Measurements from ENCODE around the gene FAM222A.

The FAM222A gene

GRCh38 chr12:109762071-109762672 lies 48.5 kb downstream of the FAM222A start:
- no peak for DNase-seq

DNA sequence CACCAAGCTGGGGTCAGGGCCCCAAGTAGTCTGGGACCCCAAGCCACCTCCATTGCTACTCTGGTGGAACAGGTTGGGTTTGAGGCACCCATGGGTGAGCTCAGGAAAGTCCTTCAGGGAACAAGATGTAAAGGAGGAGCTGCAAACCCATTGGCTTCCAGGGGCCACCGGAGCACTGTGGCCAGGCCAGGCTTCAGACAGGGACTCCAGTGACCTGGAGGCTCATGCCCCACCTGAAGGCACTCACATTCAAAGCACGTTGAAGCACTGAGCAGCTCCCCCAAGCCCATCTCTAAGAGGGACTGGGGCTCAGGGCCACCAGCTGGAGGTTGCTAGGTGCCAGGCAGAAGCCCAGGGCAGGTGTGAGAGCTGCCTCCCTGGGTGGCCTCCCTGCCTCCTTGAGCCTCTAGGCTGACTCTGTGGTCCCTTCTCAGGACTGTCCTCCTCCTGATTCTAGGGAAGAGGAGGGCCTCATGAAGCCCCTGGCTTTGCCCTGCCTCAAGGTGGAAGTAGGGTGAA lies 49.1 kb downstream of the FAM222A start:
- no peak for DNase-seq

GRCh38 chr12:109763201-109763841 lies 49.7 kb downstream of the FAM222A start:
- DNase-seq: no peak

DNA sequence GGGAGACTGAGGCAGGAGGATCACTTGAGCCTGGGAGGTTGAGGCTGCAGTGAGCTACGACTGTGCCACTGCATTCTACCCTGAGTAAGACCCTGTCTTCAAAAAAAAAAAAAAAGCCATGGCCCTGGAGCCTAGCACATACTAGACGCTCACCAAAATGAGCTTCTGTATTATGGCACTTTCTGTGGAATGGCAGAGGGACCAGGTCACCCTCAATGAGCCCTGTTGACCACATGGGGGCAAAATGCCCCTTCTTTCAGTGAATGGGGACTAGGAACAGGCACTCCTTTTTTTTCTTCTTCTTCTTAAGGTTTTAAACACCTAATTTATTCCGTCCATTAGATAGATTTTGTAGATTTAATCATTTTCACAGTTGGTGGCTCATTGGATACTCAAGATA lies 50.5 kb downstream of the FAM222A start:
- DNase-seq: no peak

DNA sequence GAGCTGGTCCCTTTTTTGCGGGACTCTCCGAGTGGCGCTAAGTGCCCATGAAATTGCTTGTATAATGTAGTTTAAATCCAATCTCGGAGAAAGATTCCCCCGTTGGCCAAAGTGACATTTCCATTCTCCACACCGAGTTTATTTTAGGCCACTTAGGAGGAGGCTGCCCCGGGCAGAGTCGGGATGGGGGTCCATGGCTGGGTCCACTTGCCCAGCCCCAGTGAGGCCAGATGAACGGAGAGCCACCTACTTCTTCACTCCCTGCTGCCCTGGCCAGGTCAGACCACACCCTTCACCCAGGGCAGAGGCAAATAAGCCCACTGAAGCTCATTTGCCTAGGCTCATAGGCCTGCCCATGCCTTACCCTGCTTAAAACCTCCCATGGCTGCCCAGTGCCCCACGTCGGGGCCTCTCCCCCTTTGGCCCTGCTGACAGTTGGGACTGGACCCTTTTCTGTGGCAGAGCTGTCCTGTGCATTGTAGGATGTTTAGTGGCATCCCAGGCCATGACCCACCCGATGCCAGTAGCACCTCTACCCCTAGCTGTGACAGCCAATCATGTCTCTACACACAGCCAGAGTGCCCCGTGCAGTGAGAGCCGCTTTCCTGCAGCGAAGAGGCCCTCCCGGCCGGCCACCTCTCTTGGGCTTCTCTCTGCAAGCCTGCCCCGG lies 51.3 kb downstream of the FAM222A start:
- no peak for DNase-seq

DNA sequence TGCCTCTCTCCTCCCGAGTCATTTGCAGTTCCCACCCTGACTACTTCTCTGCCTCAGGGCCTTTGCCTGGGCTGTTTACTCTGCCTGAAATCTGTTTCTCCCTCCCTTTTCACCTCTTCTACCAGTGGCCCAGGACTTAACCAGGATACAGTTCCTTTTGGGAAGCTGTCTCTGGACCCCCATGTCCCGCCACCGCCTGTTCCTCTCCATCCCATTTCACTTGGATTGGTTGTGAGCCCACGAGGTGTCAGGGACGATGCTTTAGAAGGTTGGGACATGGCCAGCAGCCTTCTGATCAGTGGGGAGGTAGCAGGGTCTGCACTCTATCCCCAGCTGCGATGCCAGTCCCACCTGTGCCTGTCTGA lies 51.8 kb downstream of the FAM222A start:
- no peak for DNase-seq

DNA sequence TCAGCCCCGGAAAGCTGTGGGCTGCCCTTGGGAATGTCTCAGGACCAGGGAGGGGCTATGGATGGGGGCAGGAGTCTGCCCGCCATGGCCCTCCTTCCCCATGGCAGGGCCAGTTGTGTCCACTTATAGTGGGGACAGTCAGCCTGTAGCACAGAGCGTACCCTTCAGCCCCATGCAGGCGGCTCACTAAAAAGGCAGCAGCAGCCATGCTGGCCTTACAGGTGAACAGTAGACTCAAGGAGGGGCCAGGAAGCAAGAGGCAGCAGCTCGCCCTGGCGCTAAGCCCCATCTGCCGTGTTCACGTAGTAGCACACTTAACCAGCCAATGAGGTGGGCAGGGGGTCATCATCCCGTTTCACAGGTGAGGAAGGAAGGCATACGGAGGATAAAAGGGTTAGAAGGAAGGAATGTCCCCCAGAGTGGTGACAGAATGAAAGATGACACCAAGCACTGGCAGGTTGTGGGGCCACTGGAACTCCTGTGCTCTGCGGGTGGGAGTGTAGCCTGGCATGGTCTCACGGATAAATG lies 52.7 kb downstream of the FAM222A start:
- DNase-seq: no peak

- DNase-seq: no peak
Observed at GRCh38 chr12:109767456-109767855, 53.8 kb downstream of the FAM222A start.

DNA sequence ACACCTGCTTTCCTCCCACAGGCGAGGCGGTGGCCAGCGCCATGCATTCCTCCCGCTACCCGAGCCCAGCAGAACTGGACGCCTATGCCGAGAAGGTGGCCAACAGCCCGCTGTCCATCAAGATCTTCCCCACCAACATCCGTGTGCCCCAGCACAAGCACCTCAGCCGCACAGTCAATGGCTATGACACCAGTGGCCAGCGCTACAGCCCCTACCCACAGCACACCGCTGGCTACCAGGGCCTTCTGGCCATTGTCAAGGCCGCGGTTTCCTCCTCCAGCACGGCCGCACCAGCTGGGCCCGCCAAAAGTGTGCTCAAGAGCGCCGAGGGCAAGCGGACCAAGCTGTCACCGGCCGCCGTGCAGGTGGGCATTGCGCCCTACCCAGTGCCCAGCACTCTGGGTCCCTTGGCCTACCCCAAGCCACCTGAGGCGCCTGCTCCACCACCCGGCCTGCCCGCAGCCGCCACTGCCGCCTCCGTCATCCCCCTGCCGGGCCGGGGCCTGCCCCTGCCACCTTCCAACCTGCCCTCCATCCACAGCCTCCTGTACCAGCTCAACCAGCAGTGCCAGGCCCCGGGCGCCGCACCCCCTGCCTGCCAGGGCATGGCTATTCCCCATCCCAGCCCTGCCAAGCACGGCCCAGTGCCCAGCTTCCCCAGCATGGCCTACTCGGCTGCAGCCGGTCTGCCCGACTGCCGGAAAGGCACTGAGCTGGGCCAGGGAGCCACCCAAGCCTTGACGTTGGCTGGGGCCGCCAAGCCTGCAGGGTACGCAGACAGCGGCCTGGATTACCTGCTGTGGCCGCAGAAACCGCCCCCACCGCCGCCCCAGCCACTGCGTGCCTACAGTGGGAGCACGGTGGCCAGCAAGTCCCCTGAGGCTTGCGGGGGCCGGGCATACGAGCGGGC lies 54.6 kb downstream of the FAM222A start:
- no peak for DNase-seq

- DNase-seq: no peak
Observed at GRCh38 chr12:109768901-109769670, 55.5 kb downstream of the FAM222A start.

- DNase-seq: no peak
Observed at GRCh38 chr12:109770104-109770860, 56.7 kb downstream of the FAM222A start.

DNA sequence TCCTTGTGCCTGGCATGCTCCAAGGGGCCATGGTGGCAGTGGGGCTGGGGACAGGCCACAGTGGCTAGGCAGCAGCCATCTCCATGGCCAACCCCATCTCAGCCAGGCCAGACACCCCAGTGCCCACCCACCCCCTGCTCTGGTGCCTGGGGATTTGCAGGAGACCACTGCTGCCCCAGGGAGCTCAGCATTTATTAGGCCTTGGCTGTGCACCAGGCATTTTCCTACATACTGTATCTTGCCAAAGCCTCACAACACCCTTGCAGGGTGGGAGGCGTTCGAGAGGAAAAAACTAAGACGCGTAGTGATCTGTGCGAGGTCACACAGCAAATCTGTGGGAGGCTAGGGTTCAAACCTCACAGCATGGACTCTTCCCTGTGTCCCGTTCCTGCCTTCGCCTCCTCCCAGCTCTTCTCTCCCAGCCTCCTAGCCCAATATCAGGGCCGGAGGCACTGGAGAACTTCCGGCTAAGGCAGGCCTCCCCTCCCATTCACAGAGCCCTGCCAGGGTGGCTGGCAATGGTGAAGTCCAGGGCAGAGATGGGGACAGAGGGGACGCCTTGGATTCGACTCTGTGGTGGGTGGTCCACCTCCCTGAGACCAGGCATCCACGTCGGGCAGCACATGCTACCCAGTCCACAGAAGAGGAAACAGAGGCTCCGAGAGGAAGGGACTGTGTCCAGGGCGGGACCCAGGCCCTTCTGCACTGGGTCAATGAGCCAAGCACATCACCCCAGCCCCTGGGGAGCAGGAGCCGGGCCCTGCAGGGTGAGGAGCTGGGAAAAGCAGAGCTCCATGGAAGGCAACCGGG lies 57.4 kb downstream of the FAM222A start:
- DNase-seq: no peak

DNA sequence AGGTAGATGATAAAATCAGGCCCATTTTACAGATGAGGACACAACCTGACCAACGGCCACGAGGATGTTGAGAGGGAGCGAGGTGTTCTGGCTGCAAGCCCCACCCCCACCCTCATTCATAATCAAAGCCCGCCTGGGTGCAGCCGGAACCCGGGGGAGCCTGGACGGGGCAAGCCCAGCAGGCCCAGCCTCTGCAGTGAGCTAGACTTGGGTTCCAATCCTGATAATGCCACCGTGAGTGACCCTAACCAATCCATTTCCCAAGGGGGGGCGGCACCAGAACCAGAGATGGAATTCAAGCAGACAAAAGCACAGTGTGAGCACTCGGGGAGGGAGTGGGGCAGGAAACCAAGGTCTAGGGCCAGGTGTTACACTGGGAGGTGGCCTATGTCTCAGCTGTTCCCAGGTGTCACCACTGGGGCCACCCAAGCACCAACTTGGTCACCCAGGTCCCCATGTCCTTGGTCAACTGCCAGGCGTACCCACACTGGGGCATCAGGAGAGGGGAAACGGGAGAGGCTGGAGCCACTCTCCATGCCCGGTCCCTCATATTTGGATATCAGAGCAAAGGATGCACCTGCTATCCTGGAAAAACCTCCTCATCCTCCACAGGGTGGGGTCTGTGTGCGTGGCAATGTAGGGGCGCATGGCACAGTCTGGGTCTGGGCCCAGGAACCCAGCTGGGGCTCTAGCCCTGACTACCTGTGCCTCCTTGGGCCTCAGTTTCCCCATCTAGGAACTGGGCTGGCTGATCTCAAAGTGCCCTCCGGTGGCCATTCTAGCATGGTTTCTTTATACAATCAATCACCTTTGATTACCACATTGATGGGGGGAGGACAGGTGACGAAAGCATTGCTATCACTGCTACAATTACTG lies 58.4 kb downstream of the FAM222A start:
- DNase-seq: no peak

- no peak for DNase-seq
Observed at GRCh38 chr12:109772622-109773321, 59.1 kb downstream of the FAM222A start.

DNA sequence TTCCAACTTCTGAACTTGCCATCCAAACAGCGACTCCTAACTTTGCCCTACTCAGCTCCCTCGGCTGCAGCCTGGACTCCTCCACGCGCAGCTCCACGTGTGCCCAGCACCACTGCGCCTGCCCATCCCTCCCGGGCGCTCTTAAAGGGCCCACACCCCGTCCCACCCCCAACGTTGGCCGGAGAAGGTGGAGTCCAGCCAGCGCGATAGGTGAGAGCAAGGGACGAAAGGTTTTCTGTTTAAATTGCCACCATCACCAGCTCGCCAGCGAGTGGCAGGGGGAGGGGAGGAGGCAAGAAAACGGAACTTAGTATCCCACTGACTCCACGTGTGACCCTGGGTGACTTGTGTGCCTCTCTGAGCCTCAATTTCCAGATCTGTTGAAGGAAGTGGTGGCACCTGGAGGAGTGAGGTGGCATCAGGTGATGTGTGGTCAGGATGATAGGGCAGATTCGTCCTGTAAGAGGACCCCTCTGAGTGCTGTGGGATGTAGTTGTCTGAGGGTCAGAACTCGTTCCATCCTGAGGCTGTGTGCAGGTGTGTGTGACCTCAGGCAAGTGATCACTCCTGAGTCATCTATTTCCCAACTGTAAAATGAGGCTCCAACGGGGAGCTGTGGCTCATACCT lies 59.9 kb downstream of the FAM222A start:
- no peak for DNase-seq

DNA sequence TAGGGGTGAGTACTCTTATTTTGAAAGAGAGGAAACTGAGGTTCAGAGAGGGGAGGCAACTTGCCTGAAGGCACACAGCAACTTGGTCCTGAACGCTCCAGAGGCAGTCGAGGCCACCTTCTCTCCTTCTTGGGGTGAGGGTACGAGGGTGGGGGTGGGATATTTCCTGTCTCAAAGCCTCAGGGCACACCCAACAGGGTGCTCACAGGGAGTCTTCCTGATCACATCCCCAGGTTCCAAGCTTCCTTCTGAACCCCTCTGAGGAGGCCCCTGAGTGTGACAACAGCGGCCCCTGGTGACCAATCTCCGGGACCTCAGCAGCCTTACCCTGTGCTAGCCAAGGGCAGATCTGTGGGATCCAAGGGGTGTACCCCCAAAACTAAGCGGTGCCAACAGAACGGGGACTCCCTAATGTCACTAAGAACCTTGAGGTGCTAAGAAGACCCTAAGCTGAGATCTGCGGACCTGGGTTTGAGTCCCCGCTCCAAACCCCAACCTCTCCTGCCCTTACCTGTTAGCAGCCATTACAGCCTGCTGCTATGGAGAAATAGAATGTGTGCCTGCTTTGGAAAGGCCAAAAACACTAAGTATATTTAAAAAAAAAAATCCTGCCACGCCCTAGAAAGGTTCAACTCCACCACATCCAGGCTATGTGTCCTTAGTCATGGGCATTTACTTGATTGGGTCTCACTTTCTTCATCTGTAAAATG lies 61.7 kb downstream of the FAM222A start:
- DNase-seq: peak; percentile 70

DNA sequence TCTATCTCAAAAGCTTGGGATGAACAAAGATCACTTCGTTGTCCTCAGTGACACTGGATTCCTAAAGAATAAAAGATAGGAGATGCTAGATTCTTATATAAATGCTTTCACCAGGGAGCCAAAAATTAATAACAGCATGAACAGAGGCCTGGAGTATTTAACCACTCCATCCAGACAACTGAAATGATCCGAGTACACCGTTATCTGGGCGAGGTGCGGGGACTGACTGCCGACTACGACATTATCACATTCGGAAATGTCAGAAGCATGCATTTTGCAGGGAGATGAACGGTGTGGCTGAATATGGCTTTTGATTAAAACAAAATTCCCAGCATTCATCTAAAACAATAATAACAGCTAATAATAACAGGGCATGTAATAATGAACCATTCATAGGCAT lies 63.0 kb downstream of the FAM222A start:
- no peak for DNase-seq

- DNase-seq: peak; percentile 34
Observed at GRCh38 chr12:109777544-109777943, 63.9 kb downstream of the FAM222A start.

Data from COR-L47 (cell line).